C4-2B (cell line): ENCODE data around the gene SLC25A21.

ENCODE experiments used
- CTCF ChIP-seq: fragments of 450-650 bp; conservative IDR thresholded peaks from 2 replicates; pipeline ENCODE4 v1.5.1; 2017; ENCODE audit warnings: mild to moderate bottlenecking
- ZFX ChIP-seq: fragments of 450-650 bp; IDR thresholded peaks from 2 replicates; pipeline ENCODE4 v1.6.1; 2017

- TF ChIP-seq CTCF (no peak), ZFX (no peak)
Observed at GRCh38 chr14:36656687-36657398, 515.6 kb downstream of the SLC25A21 start.
